Anterior cingulate cortex (tissue), 58 donors: Measurements from ENCODE around the gene OR10R2.
"Not testable (repeated sequence)": the region's sequence is repeated elsewhere in the genome, so short reads cannot be mapped to it uniquely, and the experiment has no call there.

Experiments
- DNase-seq, 58 donors: peaks; one replicate each; lab custom pipeline; 2025; lab: John Stamatoyannopoulos, UW

Gene OR10R2, protein sequence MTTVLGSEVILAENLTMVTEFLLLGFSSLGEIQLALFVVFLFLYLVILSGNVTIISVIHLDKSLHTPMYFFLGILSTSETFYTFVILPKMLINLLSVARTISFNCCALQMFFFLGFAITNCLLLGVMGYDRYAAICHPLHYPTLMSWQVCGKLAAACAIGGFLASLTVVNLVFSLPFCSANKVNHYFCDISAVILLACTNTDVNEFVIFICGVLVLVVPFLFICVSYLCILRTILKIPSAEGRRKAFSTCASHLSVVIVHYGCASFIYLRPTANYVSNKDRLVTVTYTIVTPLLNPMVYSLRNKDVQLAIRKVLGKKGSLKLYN

DNA sequence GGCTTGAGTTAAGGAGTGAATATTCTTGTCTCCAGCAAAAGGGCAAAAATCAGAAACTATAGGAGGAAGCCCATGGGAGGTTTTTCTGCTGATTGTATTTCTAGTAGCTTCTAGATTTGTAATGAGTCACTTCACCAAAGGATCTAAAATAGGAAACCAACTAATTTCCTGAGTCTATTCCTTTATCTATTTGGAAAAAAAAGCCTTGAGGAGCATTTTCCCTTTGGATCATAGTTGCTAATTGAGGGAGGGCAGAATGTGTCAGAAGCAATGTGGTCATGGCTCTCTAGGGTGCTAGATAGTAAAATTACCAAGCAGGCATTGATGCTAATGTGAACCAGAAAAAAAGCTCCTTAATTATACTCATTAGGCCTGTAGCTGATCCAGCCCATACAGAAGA lies at the start of gene OR10R2:
Gene OR10R2, plus strand, starts transcription at position 301 of the 400 bp plus-strand sequence. CDS start 106 bp downstream, outside the sequence.
- no peak for DNase-seq

DNA sequence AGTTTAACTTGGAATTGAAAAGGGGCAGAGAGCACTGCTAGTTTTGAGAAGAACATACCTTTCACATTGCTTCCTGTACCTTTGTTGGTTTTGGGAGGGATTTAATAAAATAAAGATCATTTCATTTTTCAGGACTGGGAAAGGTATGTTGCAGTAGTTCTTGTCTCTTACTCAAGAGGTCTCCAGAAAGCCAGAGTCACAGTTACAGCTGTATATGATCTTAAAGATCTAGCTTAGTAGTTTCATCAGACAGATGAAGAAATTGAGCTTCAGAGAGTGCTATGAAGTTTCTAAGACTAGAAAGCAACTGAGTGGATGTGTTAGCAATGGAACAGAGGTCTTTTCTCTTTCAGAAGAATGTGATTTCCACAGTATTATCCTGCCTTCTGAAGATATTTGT lies 47.0 kb upstream of the OR10R2 start:
- DNase-seq = no peak

DNA sequence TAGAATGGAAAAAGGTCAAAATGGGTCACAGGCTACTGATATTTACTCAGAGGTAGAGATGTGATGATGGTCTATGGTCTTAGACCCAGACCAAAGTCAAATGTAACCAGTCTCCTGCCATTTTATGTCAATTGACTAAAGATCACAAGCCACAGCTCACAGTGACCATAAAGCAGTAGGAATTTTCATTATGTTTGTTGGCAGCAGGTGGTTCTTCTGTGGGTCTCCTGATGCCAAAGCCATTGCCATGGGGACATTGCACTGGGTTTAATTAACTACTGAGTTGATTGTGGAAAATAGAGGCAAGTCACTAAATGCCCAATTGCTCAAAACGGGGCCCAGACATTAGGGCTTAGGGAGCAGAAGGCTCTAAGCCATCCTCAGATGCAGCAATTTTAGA lies 45.9 kb upstream of the OR10R2 start, which contains the start of gene OR10K2:
Gene OR10K2, minus strand, starts transcription at position 101 of the 400 bp plus-strand sequence. CDS start 5,371 bp downstream, outside the sequence.
- DNase-seq = no peak

DNA sequence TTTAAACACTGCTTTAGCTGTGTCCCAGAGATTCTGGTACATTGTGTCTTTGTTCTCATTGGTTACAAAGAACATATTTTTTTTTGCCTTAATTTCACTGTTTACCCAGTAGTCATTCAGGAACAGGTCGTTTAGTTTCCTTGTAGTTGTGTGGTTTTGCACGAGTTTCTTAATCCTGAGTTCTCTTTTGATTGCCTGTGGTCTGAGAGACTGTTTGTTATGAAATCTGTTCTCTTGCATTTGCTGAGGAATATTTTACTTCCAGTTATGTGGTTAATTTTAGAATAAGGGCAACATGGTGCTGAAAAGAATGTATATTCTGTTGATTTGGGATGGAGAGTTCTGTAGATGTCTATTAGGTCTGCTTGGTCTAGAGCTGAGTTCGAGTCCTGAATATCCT lies 41.9 kb upstream of the OR10R2 start:
- not testable (repeated sequence) for DNase-seq

DNA sequence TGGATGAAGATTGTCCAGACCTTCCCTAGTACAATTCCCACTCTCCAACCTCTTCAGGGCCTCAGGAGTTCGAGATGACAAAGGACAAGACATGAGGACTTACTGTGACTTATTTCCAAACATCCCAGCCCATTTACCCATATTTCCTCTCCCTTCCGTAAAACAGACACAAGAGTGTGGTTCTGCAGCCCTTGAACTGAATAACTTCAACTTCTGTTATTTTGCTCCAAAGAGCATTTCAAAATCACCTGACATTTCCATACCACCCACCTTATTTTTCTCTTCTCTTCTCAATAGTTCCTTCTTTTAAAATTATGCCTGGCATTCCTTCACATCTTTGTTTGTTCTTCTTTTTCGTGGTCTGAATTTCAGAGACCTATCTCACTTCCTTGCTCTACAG lies 37.3 kb upstream of the OR10R2 start:
- no peak for DNase-seq

DNA sequence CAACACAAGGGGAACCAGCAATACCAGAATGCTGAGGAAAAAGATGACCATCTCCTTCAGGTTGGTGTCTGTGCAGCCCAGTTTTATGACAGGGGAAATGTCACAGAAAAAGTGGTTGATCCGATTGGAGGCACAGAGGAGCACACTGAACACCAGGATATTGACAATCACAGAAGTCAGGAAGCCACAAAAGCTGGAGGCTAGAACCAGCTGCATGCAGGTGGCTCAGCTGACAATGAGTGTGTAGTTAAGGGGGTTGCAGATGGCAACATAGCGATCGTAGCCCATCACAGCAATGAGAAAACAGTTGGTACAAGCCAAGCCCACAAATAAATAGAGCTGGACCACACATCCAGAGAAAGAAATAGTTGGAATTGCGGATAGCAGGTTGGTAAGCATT lies 26.6 kb upstream of the OR10R2 start:
- no peak for DNase-seq

DNA sequence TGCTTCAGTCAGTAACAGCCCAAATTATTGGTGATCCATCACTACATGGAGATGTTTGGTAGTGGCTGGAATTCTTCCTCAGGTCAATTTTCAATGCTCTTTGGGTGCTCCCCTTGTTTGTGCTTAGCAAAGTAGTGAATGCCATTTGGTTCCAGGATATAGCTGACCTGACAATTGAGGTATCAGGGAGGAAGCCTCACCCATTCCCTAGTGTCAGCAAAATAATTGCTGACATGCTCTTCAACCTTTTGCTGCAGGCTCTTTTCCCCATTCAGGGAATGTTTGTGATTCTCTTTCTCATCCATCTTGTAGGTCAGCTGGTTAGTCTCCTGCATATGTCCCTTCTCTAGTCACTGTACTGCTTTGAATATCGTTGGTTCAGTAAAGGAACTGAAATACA lies 17.5 kb upstream of the OR10R2 start:
- no peak for DNase-seq

DNA sequence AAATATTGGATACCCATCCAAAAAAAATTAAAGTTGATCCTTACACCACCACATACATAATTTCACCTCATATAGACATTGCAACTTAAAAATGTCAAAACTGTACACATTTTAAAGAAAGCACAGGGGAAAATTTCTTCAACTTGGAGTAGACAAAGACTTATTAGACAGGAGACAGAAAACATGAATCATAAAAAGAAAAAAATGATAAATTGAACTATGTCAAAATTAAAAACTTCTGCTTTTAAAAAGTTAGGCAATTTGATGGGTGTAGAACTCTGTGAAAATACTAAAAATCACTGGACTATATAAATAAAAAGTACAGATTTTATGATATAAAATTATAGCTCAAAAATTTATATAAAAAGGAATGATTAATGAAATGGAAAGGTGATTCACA lies 14.8 kb upstream of the OR10R2 start:
- no peak for DNase-seq

DNA sequence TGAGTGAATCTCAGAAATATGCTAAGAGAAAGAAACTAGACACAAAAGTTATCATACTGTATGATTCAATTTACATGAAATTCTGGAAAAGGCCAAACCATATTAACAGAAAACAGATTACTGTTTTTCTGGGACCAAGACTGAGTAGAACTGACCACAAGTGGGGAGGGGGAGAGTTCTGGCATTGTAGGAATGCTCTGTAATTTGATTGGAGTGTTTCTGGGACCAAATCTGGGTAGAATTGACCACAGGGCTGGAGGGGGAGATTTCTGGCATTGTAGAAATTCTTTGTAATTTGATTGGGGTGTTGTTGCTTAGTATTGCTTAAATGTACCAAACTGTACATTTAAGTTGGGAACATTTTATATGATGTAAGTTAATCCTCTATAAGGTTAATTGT lies 13.8 kb upstream of the OR10R2 start:
- DNase-seq = no peak

DNA sequence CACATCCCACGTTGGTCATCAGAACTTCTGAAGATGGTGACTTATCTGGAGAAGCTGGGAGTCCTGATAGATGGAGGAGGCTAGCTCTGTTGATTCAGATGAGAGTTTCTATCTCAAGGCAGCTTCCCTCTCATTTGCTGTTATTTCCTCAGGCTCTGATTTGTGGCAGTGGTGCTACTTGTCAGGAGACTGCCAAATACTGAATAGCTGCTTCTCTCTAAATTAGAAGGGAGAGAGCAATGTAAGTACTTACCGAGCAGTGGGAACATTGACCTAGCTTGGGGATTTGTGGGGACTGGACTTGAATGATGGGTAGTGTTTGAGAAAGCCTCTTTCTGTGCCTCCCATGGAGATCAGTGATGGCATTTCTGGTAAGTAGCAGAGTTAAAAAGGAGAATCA lies 10.5 kb upstream of the OR10R2 start, which contains the start of gene OR10K1:
Gene OR10K1, plus strand, starts transcription at position 301 of the 400 bp plus-strand sequence. CDS start 3,728 bp downstream, outside the sequence.
- no peak for DNase-seq

DNA sequence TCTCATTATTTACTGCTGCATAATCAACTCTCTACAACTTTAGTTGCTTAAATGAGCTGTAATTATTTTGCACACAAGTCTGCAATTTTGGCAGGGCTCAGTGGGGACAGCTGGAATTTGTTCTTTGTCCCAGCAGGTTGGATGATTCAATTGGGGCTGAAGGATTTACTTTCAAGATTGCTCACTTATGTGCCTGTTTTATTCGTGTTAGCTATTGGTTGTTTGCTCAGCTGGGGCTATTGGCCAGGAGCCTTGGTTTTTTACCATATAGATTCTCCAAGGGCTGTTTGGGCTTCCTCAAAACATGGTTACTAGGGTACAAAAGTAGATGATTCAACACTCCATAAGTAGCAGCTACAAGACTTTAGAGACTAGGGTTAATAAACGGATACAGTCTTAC lies 13.4 kb downstream of the OR10R2 start:
- DNase-seq = peak in 2 of 58 donors; percentile 0 to 1

DNA sequence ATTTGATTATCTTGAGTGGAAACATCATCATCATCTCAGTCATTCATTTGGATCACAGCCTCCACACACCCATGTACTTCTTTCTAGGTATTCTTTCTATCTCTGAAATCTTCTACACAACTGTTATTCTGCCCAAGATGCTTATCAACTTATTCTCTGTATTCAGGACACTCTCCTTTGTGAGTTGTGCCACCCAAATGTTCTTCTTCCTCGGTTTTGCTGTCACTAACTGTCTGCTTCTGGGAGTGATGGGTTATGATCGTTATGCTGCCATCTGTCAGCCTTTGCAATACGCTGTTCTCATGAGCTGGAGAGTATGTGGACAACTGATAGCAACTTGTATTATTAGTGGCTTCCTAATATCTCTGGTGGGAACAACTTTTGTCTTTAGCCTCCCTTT lies 19.3 kb downstream of the OR10R2 start:
- no peak for DNase-seq

DNA sequence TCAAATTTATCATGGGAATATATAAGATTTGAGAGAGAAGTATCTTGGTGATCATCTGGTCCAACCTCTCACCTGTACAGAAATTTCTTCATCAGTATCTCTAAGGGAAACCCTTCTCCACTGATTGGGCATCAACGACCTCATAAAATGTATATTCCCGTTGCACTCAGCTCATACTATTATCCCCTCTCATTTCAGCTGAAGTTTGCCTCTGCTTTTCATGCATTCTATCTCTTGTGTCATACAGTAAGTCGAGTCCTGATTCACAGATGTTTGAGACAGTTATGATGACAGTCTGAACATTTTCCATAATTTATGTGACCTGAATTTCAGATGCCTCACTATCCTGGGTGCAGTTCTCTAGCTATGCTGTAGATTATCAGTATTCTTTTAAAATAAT lies 21.0 kb downstream of the OR10R2 start:
- no peak for DNase-seq

DNA sequence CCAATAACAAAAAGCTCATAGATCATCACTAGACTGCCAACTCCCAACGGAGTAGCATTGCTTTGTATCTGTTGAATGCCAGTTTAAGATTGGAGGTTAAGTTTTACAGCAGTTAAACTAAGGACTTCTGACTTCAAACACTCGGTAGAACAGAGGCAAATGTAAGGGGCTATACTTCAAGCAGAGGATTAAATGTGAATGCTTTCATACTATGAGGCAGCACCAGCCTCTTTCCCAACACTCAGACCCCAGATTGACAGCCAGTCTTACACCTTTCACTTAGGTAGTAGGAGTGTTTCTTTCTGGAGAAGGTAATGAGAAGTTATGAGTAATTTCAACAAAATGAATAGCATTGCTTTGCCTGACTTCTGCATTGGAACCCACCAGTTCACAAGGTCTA lies 22.8 kb downstream of the OR10R2 start:
- DNase-seq = no peak

DNA sequence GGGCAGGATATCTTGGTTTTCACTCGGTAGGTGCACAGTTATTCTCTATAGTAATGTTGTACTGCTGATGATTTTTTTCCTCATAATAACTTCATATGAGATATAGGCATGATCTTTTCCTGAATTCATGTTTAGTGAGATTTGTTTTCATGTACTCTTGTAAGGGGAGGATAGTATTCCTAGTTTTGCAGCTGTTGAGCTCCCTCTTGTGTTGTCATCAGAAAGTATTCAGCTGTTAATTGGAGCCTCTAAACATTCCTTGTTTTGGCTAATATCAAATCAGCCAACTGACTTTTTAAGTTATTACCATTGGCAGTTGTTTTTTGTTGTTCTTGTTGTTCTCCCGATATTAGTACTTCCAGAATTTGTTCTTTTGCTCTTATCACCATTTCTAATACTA lies 24.4 kb downstream of the OR10R2 start:
- peak in 1 of 58 donors; percentile 31 for DNase-seq

DNA sequence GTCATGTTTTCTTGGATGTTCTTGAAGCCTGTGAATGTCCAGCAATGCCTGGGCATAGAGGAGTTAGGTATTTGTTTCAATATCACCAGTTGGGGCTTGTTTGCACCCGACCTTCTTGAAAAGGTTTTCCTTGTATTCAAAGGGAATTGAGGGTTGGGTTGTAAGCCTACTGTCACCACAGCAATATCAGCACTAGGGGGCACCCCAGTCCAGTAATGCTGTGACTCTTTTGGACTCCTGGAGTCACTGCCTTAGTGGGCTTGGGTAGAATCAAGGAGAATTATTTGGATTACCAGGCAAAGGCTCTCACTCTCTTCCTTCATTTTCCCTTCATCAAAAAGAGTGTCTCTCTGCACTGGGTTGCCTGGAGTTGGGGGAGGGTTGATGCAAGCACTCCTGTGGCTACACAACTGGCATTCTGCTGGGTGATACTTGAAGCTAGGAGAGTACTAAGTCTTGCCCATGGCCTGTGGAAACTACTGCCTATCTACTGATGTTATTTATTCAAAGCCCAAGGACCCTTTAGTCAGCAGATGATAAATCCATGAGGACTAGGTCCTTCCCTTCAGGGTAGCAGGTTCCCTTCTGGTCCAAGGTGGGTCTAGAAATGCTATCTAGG lies 34.5 kb downstream of the OR10R2 start:
- peak in 1 of 58 donors; percentile 2 for DNase-seq

DNA sequence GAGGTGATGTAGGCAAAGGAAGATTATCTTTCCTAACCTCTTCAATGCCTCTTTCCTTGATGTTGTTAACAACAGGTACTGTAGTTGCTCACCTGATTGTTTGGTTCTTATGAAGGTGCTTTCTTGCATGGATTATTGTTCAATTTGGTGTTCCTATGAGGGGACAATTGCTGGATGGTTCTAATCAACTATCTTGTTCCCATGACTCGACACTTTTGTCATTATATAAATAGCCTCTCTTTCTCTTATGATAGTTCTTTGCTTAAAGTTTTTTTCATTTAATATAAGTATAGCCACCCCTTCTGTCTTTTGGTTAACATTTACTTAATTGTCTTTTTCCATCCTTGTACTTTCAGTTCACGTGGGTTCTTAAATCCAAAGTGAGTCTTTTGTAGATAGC lies 35.5 kb downstream of the OR10R2 start:
- DNase-seq = no peak

DNA sequence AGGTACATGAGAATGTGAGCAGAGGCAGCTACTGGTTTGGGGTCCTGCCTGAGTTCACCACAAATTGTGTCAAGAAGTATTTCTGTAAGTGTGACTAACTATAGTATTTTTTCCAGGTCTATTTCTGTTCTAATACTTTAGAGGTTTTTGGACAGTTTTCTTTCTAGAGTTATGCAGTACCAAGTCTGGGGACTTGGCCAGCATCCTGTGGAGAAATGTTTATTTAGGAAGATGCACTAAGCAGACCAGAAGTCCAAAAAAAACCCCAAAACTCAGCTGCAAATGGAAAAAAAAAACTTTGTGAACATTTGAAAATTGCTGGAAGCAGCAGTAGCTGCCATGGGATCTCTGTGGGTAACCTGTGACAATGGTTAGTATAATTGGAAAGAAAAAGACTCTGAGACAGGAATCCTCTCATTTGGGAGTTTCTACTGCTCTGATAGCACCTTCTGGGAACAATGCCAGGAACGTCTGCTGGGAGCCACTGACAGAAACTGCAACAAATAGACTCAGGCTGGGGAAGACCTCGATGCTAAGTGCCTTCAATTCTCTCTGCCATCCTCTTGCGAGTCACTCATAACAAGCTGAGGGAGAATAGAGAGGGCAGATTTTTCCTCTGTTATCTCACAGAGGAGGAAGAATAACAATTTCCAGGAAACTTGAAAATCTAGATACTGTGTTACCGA lies 37.6 kb downstream of the OR10R2 start:
- DNase-seq = no peak

DNA sequence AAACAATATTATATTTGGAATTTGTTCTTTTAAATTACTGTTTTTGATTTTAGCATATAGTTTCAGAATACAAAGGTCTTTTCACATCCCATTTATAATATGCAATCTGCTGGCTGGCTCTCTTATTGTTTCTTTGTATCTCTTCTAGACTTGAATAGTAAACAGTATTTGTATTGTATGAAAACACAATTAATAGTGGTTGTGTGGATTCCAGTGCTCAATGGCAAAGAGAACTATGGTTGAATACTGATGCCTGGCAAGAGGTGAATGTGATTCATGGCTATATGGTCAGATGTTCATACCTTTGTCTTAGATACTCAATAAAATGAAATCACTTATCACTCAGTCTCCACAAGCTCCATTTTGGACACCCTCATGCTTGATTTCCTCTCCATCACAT lies 44.9 kb downstream of the OR10R2 start:
- no peak for DNase-seq

DNA sequence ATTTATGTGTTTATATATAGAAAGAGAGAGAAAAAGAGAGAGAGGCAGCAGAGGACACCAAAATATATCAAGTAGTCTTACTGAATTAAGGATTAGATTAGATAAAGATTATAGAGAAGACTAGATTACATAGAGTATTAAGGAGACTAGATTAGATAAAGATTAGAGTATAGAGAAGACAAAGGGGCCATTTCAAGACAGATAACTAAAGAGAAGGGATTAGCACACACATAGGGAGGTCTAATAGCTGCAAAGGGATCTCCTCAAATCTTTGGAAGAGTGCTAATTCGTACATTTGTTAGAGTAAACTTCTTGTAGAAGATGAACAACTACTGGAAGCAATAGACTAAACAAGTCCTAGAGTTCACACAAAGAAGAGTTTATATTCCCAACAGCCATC lies 48.0 kb downstream of the OR10R2 start:
- DNase-seq = no peak

DNA sequence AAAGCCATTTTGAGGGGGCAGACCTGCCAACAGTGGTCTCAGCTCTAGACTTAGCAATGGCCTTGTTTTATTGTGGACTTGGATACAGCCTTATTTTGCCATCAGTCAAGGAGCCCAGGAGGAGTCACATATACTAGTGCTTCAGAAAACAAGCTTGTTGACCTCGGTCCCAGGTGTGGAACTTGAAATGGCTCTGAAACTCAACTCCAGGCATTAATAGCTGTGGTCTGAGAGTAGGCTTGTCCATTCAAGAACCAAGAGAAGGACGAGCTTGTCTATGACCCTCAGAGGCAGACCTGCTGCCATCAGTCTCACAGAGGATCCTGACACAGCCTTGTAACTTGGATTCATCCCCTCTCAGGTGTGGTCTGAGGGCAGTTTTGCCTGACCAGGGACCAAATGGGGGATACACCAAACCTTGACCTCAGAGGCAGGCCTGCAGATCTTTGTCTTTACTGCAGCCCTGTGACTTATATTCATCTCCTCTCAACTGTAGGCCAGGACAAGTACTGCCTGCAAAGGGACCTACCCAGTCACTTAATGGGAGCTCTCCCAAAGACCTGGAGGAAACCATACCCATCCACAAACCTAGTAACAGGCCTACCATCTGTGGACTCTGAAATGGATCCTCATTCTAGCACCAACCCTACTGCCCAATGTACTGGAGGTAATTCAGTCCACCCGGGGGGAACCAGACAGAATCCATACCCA lies 49.1 kb downstream of the OR10R2 start:
- no peak for DNase-seq
